Panc1 (cell line): Measurements from ENCODE around the gene TTLL10.

Source experiments
- POLR2AphosphoS5 ChIP-seq: IDR thresholded peaks from 2 replicates; pipeline ENCODE4 v1.6.1; 2012; ENCODE audit warnings: mild to moderate bottlenecking, low read depth, low read length, moderate library complexity
- REST ChIP-seq, 2 experiments: IDR thresholded peaks; 2 replicates each; pipeline ENCODE4 v1.6.1; 2011 to 2012; ENCODE audit warnings: low read depth in 2 of 2, control low read depth in 1 of 2, low read length in 1 of 2, mild to moderate bottlenecking in 1 of 2, moderate library complexity in 1 of 2; ENCODE audit not compliant: insufficient read depth in 1 of 2

GRCh38 chr1:1187938-1188337, 14.3 kb downstream of the TTLL10 start:
- TF ChIP-seq REST (IDR thresholded peaks at IDR 0.05; ENCODE audit: insufficient read depth in 1 of 2, low read depth in 2 of 2, low read length in 1 of 2) = no peak
- TF ChIP-seq POLR2AphosphoS5 = no peak
